ENCODE measurements around the gene KIF3B. TPM values are rescaled to one million over a fixed set of nuclear protein-coding genes. Genes with fewer than 3 reads are reported as not detected.
"Not testable (repeated sequence)": the region's sequence is repeated elsewhere in the genome, so short reads cannot be mapped to it uniquely, and the experiment has no call there.

Gene KIF3B
- total RNA-seq, 4 donors from 2014 or later: 4.8 to 8.7 (median 6.4) TPM

DNA sequence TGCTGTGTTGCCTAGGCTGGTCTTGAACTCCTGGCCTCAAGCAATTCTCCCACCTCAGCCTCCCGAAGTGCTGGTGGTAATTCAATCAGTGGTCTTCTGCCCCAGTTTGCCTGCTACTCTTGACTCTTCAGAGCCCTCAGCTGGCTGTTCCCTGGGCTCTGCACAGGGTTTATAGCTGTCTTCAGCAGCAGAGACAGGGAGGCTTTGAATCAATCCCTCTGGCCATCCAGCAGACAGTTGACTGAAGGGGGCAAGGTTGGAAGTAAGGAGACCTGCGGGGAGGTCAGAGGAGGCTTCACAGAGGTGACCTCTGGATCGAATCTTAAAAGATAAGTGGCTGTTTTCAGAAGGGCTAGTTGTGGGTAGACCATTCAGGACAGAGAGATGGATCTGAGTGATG, 26.0 kb upstream of the KIF3B start:
- no peaks in the 10 kb centered on the region for H3K27me3 ChIP-seq
- ATAC-seq: no peak
- TF ChIP-seq POLR2A (IDR thresholded peaks at IDR 0.05): no peak
- TF ChIP-seq, protein P1, sequence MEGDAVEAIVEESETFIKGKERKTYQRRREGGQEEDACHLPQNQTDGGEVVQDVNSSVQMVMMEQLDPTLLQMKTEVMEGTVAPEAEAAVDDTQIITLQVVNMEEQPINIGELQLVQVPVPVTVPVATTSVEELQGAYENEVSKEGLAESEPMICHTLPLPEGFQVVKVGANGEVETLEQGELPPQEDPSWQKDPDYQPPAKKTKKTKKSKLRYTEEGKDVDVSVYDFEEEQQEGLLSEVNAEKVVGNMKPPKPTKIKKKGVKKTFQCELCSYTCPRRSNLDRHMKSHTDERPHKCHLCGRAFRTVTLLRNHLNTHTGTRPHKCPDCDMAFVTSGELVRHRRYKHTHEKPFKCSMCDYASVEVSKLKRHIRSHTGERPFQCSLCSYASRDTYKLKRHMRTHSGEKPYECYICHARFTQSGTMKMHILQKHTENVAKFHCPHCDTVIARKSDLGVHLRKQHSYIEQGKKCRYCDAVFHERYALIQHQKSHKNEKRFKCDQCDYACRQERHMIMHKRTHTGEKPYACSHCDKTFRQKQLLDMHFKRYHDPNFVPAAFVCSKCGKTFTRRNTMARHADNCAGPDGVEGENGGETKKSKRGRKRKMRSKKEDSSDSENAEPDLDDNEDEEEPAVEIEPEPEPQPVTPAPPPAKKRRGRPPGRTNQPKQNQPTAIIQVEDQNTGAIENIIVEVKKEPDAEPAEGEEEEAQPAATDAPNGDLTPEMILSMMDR (IDR thresholded peaks at IDR 0.05 in 4 of 5, conservative IDR thresholded peaks at IDR 0.05 in 1 of 5): no peak
- H3K4me1 ChIP-seq: no peaks in the 10 kb centered on the region
- no peaks in the 10 kb centered on the region for H3K9me3 ChIP-seq
- H3K36me3 ChIP-seq: no peaks in the 10 kb centered on the region
- intact Hi-C loops (cut with DNase I; ENCODE audit: low total_unique reads): no loop called here
- no peak overlapping the region for H3K27ac ChIP-seq
- DNase-seq: no peak
- no peak overlapping the region for H3K4me3 ChIP-seq
- in situ Hi-C loops (cut with MboI; ENCODE audit: low sequenced_read_pairs in 4 of 4): no loop called here

GRCh38 chr20:32252189-32252588, 25.3 kb upstream of the KIF3B start:
- TF ChIP-seq, protein P1 (IDR thresholded peaks at IDR 0.05 in 4 of 5, conservative IDR thresholded peaks at IDR 0.05 in 1 of 5): no peak
- no peak for TF ChIP-seq POLR2A (IDR thresholded peaks at IDR 0.05)
- Histone ChIP-seq H3K27me3 (no peaks in the 10 kb centered on the region), H3K4me1 (no peaks in the 10 kb centered on the region), H3K9me3 (no peaks in the 10 kb centered on the region), H3K36me3 (no peaks in the 10 kb centered on the region), H3K4me3 (no peak overlapping the region), H3K27ac (no peak overlapping the region)
- DNase-seq (no peak), ATAC-seq (no peak)
- in situ Hi-C loops (cut with MboI; ENCODE audit: low sequenced_read_pairs in 4 of 4) (no loop called here), intact Hi-C loops (cut with DNase I; ENCODE audit: low total_unique reads) (no loop called here)

- H3K4me1 ChIP-seq; ATAC-seq; in situ Hi-C loops (cut with MboI; ENCODE audit: low sequenced_read_pairs in 4 of 4); H3K9me3 ChIP-seq; H3K36me3 ChIP-seq; DNase-seq; H3K27ac ChIP-seq; H3K27me3 ChIP-seq; H3K4me3 ChIP-seq; intact Hi-C loops (cut with DNase I; ENCODE audit: low total_unique reads): not testable (repeated sequence)
These were observed 16.5 kb upstream of the KIF3B start for GRCh38 chr20:32260973-32261372.

- intact Hi-C loops (cut with DNase I; ENCODE audit: low total_unique reads): no loop called here
- Histone ChIP-seq H3K27ac (no peak overlapping the region), H3K9me3 (no peaks in the 10 kb centered on the region), H3K36me3 (no peaks in the 10 kb centered on the region), H3K4me1 (no peaks in the 10 kb centered on the region), H3K4me3 (no peak overlapping the region), H3K27me3 (no peaks in the 10 kb centered on the region)
- no peak for DNase-seq
- ATAC-seq: no peak
- in situ Hi-C loops (cut with MboI; ENCODE audit: low sequenced_read_pairs in 4 of 4): no loop called here
- TF ChIP-seq, protein P1 (IDR thresholded peaks at IDR 0.05 in 4 of 5, conservative IDR thresholded peaks at IDR 0.05 in 1 of 5): no peak
- no peak for TF ChIP-seq POLR2A (IDR thresholded peaks at IDR 0.05)
These were observed 15.8 kb upstream of the KIF3B start for GRCh38 chr20:32261644-32262043.

- TF ChIP-seq, protein P1 (IDR thresholded peaks at IDR 0.05 in 4 of 5, conservative IDR thresholded peaks at IDR 0.05 in 1 of 5): no peak
- no peak for TF ChIP-seq POLR2A (IDR thresholded peaks at IDR 0.05)
- ATAC-seq (no peak), DNase-seq (no peak)
- in situ Hi-C loops (cut with MboI; ENCODE audit: low sequenced_read_pairs in 4 of 4) (no loop called here), intact Hi-C loops (cut with DNase I; ENCODE audit: low total_unique reads) (no loop called here)
- H3K4me3 ChIP-seq: no peak overlapping the region
- no peaks in the 10 kb centered on the region for H3K9me3 ChIP-seq
- no peaks in the 10 kb centered on the region for H3K36me3 ChIP-seq
- no peaks in the 10 kb centered on the region for H3K27me3 ChIP-seq
- no peak overlapping the region for H3K27ac ChIP-seq
- H3K4me1 ChIP-seq: no peaks in the 10 kb centered on the region
These were observed 14.0 kb upstream of the KIF3B start for GRCh38 chr20:32263398-32263954.
